Ureter (tissue), 1 donor: ENCODE data around the gene BMP2K. TPM values are rescaled to one million over a fixed set of nuclear protein-coding genes. Genes with fewer than 3 reads are reported as not detected.

Experiments
- DNase-seq: peaks from one replicate; pipeline ENCODE4 v3.0.0-alpha.2; 2020; ENCODE audit warnings: low spot score
- total RNA-seq: library from RNA; stranded (reverse); gene quantifications from one replicate; pipeline ENCODE4 v1.2.4, GENCODE V29; 2023
- donor health status: DM: yes; HTN: yes; CAD: no.

The BMP2K gene
- total RNA-seq, 1 donor from 2014 or later, result 34.7 TPM

DNA sequence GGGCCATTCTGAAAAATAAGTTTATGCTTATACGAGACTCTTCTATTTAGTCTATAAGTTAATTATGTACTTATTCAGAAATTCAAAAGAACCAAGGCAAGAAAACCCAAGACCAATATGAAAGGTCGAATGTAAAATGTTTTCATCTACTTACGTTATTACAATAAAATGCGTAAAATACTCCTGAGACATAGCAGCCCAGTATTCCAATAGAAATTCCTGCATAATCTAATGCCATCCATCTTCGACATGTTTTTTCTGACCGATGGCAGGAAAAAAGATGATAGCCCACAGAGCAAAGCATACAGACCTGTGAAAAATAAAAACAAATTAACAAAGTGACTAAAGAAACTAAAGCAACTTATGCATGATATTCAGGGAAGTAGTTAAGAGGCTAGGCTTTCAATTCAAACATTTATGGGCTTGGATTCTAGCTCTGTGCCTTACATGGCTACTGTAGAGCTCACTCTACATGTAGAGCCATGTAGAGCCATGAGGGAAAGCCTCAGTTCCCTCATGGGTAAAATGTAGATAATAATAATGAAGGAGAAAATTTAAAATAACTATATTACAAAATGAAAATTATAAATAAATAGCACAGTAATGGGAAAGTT is 154.0 kb downstream of the BMP2K start:
- no peak for DNase-seq

GRCh38 chr4:78936989-78937388 is 160.8 kb downstream of the BMP2K start:
- DNase-seq, result no peak

DNA sequence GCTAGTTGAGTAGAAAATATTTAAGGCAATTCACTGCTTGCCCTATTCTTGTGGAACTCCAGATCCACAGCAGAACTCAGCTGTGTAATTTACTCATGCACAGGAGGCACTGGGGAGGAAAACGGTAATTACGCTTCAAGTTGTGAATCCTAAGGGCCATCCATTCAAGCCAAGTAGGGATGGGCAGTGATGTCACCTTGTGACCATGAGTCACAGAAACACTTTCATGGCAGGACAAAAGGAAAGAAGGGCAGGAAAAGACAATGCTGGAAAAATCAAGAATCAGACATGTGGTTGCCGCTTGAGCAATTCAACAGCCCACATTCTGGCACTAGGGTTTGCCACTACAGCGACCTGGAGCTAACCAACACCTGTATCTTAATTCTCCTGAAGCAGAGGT is 161.7 kb downstream of the BMP2K start:
- no peak for DNase-seq

GRCh38 chr4:78938474-78938867 is 162.3 kb downstream of the BMP2K start:
- no peak for DNase-seq

GRCh38 chr4:78938868-78939666 is 162.9 kb downstream of the BMP2K start, which contains the start of gene PAQR3:
Gene PAQR3, minus strand, starts transcription at chr4:78939438. Its CDS starts 214 bp downstream, at chr4:78939224.
- peak; percentile 83 for DNase-seq

GRCh38 chr4:78939667-78940008 is 163.5 kb downstream of the BMP2K start:
- DNase-seq, result no peak

DNA sequence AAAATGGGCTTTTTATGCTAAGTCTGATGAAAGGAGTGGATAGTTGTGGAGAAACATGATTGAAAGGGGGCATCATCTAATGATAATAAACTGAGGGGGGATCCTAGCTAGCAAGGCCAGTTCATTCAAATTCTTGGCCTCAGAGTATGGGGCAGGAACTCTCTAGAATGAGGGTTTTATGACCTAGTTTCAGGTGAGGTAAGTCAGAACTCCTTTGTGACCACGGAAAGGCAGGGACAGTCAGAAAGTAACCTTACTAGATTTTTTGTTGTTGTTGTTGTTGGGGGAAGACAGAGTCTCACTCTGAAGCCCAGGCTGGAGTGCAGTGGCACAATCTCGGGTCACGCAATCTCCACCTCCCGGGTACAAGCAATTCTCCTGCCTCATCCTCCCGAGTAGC is 164.6 kb downstream of the BMP2K start:
- no peak for DNase-seq

DNA sequence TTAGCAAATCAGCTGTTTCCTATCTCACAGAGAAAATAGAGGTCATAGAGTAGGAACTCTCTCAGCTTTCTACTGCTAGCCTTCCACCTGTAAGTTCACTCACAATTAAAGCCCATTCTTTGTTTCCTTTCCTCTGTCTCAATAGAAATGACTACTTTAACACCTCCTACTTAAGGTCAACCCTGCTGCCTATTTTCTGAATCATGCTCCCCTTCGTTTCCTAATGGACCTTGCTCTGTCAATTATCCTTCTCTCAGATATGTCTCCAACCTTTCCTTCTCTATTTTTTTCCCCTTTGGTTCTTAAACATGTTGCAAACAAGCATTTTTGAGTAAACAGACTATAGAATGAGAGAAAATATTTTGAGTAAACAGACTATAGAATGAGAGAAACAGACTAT is 168.2 kb downstream of the BMP2K start:
- DNase-seq, result no peak

DNA sequence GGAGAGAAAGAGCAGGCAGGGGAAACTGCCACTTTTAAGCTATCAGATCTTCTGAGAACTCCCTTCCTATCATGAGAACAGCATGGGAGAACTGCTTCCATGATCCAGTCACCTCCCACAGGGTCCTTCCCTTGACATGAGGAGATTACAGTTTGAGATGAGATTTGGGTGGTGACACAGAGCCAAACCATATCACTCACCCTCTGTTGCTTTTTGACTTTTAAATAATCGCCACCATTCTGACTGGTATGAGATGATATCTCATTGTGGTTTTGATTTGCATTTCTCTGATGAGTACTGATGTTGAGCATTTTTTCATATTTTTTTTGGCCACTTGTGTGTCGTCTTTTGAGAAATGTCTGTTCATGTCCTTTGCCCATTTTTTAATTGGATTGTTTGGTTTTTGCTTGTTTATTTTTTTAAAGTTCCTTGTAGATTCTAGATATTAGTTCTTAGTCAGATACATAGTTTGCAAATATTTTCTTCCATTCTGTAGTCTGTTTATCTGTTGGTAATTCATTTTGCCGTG is 169.6 kb downstream of the BMP2K start:
- no peak for DNase-seq

DNA sequence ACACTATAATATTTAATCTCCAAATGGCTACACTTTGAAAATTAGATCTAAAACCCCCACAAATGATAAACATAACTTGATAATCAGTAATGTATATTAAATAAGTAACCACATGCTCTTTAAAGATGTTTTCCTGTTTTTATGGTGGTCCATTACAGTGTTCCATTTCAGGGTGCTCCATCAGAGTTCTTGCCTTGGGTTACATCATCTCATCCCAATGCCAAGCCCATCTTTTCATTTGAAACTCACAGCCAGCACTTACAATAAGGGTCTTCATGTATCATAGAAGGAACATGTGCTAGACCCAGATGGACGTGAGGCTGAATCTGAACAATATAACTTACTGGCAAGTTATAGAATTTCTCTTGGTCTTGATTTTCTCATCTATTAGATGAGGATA is 173.6 kb downstream of the BMP2K start:
- DNase-seq, result no peak

GRCh38 chr4:78951862-78952472 is 175.8 kb downstream of the BMP2K start:
- no peak for DNase-seq

DNA sequence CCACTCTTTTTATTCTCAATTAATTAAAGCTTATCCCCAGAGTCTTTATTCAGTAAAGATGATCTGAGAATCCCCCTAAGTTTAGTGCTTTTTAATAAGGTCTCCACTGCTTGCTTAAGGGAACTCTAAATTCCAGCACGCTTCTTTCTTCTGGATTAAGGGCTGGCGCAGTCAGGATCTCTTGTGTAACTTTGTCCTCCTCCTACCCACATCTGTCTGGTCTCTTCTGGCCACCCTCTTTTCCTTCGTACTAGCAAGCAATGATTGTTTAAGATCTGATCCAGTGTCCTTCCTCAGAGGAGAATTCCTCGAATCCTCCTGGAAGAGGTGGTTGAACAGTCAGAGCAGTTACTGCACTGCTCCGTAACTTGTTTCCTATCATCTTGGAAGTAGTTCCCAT is 177.1 kb downstream of the BMP2K start:
- no peak for DNase-seq

GRCh38 chr4:78953769-78954666 is 177.9 kb downstream of the BMP2K start:
- no peak for DNase-seq

DNA sequence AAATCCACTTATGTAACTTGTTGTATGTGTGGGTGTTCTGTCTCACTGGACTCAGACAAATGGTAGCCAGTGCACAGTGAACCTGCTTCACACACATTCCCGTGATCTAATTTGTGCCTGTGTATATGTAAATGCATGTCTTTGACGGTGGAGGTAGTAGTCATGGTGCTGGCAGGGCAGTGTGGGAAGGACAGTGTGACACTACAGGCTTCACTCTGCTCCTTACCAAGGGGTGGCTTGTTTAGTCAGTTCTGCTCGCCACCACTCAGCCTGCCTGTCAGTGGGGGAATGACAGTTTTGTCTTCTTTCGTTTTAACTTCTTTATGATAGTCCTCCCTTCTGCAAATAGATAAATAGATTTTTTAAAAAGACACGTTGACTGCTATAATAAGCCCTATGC is 180.8 kb downstream of the BMP2K start:
- DNase-seq, result no peak

DNA sequence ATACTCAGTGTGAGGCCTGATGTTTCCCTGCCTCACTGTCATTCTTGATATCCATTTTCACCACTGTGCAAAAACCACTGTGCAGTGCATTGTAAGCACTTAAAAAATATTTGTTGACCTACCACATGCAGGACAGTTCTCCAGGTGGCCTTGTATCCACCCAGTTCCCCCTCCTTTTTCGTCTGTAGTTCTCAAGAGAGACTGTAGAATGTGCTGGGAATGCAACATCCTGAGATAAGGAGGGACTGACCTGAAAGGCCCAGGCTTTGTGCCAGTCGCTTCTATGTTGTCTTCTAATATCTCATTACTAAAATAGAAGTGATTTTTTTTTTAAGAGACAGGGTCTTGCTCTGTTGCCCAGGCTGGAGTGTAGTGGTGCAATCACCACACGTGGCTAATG is 184.8 kb downstream of the BMP2K start:
- no peak for DNase-seq

Other genes starting within 250 kb of the BMP2K start
- 39.4 TPM for gene ANXA3, start 224.6 kb upstream of the BMP2K start, total RNA-seq
- 15.6 TPM for gene PAQR3, start 163.1 kb downstream of the BMP2K start, total RNA-seq